HG03139 (cell line): ENCODE measurements around the gene DDR1.

ENCODE experiments used
- ATAC-seq: cut with Tn5 transposase; IDR thresholded peaks from one replicate; pipeline ENCODE4 v1.9.1; 2021; ENCODE audit not compliant: unreplicated experiment

DDR1 gene

GRCh38 chr6:30944051-30944450, 59.7 kb downstream of the DDR1 start:
- ATAC-seq, result no peak

GRCh38 chr6:30945281-30945680, 61.0 kb downstream of the DDR1 start:
- ATAC-seq, result no peak

- no peak for ATAC-seq
These were observed 62.9 kb downstream of the DDR1 start for GRCh38 chr6:30947231-30947630.

GRCh38 chr6:30948811-30949210, 64.5 kb downstream of the DDR1 start:
- ATAC-seq, result no peak
